Stomach (tissue), 9 donors: ENCODE results near the gene MAP4K5. TPM values are rescaled to one million over a fixed set of nuclear protein-coding genes. Genes with fewer than 3 reads are reported as not detected.
A peak's percentile ranks its signal among the peaks of the same experiment; 100 is the strongest.

ENCODE experiments used
- DNase-seq, 2 donors: peaks; one replicate each; pipeline versions ENCODE4 v3.0.0 to v3.0.0-alpha.2; 2013 to 2019
- H3K27ac ChIP-seq, 5 donors: fragments of 200-600 bp in 4 of 5; sonication (generic) in 4 of 5; one replicate each; pipeline ENCODE4 v1.5.1; 2013 to 2019; ENCODE audit warnings: mild to moderate bottlenecking in 1 of 5, moderate library complexity in 1 of 5
- H3K27me3 ChIP-seq, 3 donors: fragments of 200-600 bp; sonication (generic); one replicate each; pipeline ENCODE4 v1.5.1; 2017 to 2019; ENCODE audit warnings: mixed run types in 1 of 3
- H3K36me3 ChIP-seq, 4 donors: fragments of 200-600 bp; sonication (generic); 1 replicate in 3 of 4; 2 replicates in 1 of 4; pipeline ENCODE4 v1.5.1; 2016 to 2019
- H3K4me1 ChIP-seq, 4 donors: fragments of 200-600 bp; sonication (generic); one replicate each; pipeline ENCODE4 v1.5.1; 2016 to 2019
- H3K4me3 ChIP-seq, 4 donors: fragments of 200-600 bp; sonication (generic) in 3 of 4; one replicate each; pipeline ENCODE4 v1.5.1; 2016 to 2019; ENCODE audit warnings: mild to moderate bottlenecking in 1 of 4
- H3K9me3 ChIP-seq, 4 donors: fragments of 200-600 bp; sonication (generic); one replicate each; pipeline ENCODE4 v1.5.1; 2016 to 2019
- EP300 ChIP-seq: sonication (generic); formaldehyde crosslinking; IDR thresholded peaks from one replicate; pipeline ENCODE4 v1.6.1; 2017; ENCODE audit warnings: antibody characterized with exemption
- POLR2A ChIP-seq, 4 donors: fragments of 450-650 bp; IDR thresholded peaks; one replicate each; pipeline ENCODE4 v1.6.1; 2016; ENCODE audit warnings: antibody characterized with exemption in 4 of 4, control low read depth in 2 of 4, mild to moderate bottlenecking in 1 of 4, moderate library complexity in 1 of 4
- POLR2AphosphoS5 ChIP-seq, 3 donors: sonication (generic); formaldehyde crosslinking; IDR thresholded peaks; one replicate each; pipeline ENCODE4 v1.6.1; 2016; ENCODE audit warnings: antibody characterized with exemption in 3 of 3
- WGBS, 5 donors: extraction: QIAGEN DNeasy Blood & Tissue Kit in 3 of 5; methylation state at CpG; one replicate each; pipeline versions ENCODE4 v1.1.5 to v1.1.7; 2013 to 2018; 5-methylcytosine and 5-hydroxymethylcytosine counted together
- intact Hi-C: fragments of 100-400 bp; cut with DNase I; formaldehyde crosslinking; loops from one replicate; pipeline ENCODE4 v1.15.1; 2023; ENCODE audit warnings: low total_unique reads
- polyA plus RNA-seq, 3 donors: library from polyadenylated mRNA; stranded (reverse); fragments of 200-250 nt; gene quantifications; one replicate each; pipeline ENCODE4 v1.2.3, GENCODE V29; 2013
- total RNA-seq, 5 donors: library from RNA; depleted of rRNA; stranded (reverse); fragments of >200 nt; gene quantifications; one replicate each; pipeline versions ENCODE4 v1.1.0 to v1.2.3, GENCODE V29; 2014 to 2016
- TF ChIP-seq, protein P1 (sequence below), 7 experiments: fragments of 450-650 bp in 4 of 7; fragments of 200-600 bp in 3 of 7; sonication (generic) in 3 of 7; IDR thresholded peaks; one replicate each; pipeline ENCODE4 v1.5.1; 2016 to 2019; ENCODE audit warnings: antibody characterized with exemption in 7 of 7, control low read depth in 2 of 7, mild to moderate bottlenecking in 1 of 7
- donor health status: healthy with polysubstance abuse.
- donor health status: Bipolar disorder and iron deficiency.
- donor health status: healthy.

Gene MAP4K5
- total and polyA plus RNA-seq, 8 donors: 6.4 to 297 (median 77.3) TPM

DNA sequence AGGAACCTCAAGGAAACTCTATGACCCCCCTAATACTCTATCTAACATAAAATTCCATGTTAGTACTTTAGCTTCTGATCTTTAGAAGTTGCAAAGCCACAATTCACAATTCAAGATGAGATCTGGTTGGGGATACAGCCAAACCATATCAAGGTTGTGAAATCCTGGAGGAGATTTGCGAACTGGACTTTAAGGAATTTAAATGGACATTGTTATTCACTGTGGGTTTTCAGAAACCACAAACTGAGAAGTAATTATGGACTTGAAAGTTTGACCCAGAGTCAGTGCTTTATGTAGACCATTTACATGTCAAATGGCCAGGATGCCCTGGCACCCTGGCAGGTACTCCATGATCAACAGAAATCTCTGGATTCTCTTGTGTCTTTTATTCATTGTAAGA is 121.4 kb downstream of the MAP4K5 start:
- intact Hi-C loops: no loop called here
- H3K27ac ChIP-seq: no peak overlapping the region
- 75 to 88% (median 82%) methylated on average over 1 of the region's 1 CpG for WGBS, 5 donors
- H3K9me3 ChIP-seq: no peaks in the 10 kb centered on the region
- no peak for DNase-seq
- no peaks in the 10 kb centered on the region for H3K27me3 ChIP-seq
- no peak overlapping the region for H3K4me3 ChIP-seq
- peaks cover 0 to 4% (median 0%) of the 10 kb centered on the region in 4 donors for H3K36me3 ChIP-seq
- H3K4me1 ChIP-seq: no peaks in the 10 kb centered on the region
- TF ChIP-seq POLR2A (IDR thresholded peaks at IDR 0.05) (no peak), POLR2AphosphoS5 (IDR thresholded peaks at IDR 0.05) (no peak), EP300 (no peak)
- TF ChIP-seq, protein P1, sequence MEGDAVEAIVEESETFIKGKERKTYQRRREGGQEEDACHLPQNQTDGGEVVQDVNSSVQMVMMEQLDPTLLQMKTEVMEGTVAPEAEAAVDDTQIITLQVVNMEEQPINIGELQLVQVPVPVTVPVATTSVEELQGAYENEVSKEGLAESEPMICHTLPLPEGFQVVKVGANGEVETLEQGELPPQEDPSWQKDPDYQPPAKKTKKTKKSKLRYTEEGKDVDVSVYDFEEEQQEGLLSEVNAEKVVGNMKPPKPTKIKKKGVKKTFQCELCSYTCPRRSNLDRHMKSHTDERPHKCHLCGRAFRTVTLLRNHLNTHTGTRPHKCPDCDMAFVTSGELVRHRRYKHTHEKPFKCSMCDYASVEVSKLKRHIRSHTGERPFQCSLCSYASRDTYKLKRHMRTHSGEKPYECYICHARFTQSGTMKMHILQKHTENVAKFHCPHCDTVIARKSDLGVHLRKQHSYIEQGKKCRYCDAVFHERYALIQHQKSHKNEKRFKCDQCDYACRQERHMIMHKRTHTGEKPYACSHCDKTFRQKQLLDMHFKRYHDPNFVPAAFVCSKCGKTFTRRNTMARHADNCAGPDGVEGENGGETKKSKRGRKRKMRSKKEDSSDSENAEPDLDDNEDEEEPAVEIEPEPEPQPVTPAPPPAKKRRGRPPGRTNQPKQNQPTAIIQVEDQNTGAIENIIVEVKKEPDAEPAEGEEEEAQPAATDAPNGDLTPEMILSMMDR (IDR thresholded peaks at IDR 0.05): no peak

DNA sequence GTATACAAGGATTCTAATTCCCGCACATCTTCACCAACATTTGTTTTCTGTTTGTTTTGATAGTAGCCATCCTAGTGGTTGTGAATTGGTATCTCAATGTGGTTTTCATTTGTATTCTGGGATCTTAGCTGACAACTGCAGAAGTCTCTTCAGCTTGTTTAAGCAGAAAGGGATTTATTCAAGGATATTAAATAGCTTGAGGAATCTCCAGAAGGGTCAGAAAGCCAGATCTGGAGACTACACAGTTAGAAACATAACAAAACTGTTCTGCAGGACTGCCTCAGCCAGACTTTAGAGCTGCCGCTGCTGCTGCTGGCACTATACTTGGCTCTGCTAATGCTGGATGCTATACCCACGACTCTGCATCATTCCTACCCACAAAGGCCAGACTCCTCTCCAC is 122.3 kb downstream of the MAP4K5 start:
- WGBS, 5 donors: 70 to 82% (median 74%) methylated on average over 3 of the region's 3 CpGs
- Histone ChIP-seq H3K27me3 (no peaks in the 10 kb centered on the region), H3K36me3 (no peaks in the 10 kb centered on the region), H3K9me3 (no peaks in the 10 kb centered on the region), H3K27ac (no peak overlapping the region), H3K4me3 (no peak overlapping the region), H3K4me1 (no peaks in the 10 kb centered on the region)
- no peak for TF ChIP-seq POLR2AphosphoS5 (IDR thresholded peaks at IDR 0.05)
- no peak for TF ChIP-seq EP300
- TF ChIP-seq, protein P1 (IDR thresholded peaks at IDR 0.05): no peak
- no peak for TF ChIP-seq POLR2A (IDR thresholded peaks at IDR 0.05)
- DNase-seq: peak in 1 of 2 donors; percentile 12
- intact Hi-C loops: no loop called here

DNA sequence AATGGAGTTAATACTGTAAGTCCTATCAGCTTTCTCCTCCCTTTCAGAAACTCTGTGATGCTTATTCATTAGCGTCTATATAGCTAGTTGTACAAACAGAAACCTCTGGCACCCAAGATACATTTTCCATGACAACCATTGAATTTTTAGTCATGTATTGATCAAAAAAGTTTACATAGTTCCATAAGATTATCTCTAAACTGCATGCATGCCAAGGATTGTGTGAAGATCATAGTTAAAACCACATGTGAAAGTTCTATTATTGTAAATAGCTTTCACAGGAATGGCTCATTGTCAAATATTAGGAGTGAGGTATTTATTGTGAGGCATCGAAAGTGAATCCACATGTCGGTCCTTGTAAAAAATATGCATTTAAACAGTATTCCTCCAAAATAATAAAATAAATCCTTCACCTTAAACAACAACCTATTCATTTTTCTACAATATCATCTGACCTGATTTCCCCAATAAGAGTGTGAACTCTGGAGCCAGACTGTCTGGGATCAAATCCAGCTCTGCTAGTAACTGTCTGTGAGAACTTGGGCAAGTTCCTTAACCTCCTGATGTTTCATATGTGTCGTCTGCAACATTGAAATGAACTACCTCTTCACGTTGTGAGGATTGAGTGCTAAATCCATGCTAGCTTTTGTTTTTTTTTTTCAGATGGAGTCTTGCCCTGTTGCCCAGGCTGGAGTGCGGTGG is 125.1 kb downstream of the MAP4K5 start:
- intact Hi-C loops: no loop called here
- no peak overlapping the region for H3K4me3 ChIP-seq
- no peaks in the 10 kb centered on the region for H3K9me3 ChIP-seq
- DNase-seq: peak in 1 of 2 donors; percentile 30
- no peak overlapping the region for H3K27ac ChIP-seq
- H3K27me3 ChIP-seq: no peaks in the 10 kb centered on the region
- TF ChIP-seq POLR2A (IDR thresholded peaks at IDR 0.05) (no peak), POLR2AphosphoS5 (IDR thresholded peaks at IDR 0.05) (no peak), EP300 (no peak)
- TF ChIP-seq, protein P1 (IDR thresholded peaks at IDR 0.05): no peak
- H3K36me3 ChIP-seq: no peaks in the 10 kb centered on the region
- H3K4me1 ChIP-seq: no peaks in the 10 kb centered on the region
- 69 to 74% (median 72%) methylated on average over 6 of the region's 6 CpGs for whole genome bisulfite sequencing, 5 donors

DNA sequence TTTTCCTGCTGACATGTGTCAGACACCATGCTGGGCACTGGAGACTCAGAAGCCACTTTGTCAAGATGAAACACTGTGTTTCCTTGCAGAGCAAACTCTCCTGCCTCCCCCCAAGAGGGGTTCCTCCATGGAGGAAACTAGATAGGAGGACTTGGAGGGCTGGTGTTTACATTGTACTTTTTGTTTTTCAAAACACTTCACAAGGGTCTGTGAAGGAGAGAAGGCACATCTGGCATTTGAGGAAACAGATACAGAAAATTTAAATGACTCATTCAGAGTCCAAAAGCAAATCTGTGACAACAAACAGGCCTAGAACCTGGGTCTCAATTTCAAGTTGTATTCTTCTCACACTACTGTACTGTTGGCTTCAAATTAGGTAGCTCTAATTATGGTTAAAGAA is 128.9 kb downstream of the MAP4K5 start:
- H3K27ac ChIP-seq: no peak overlapping the region

More for the DNA sequence above, 128.9 kb downstream of the MAP4K5 start:
- no peaks in the 10 kb centered on the region for H3K36me3 ChIP-seq
- peaks cover 0 to 12% (median 5%) of the 10 kb centered on the region in 4 donors for H3K4me1 ChIP-seq
- TF ChIP-seq POLR2AphosphoS5 (IDR thresholded peaks at IDR 0.05): no peak
- TF ChIP-seq EP300: no peak
- TF ChIP-seq, protein P1 (IDR thresholded peaks at IDR 0.05): no peak
- no peak for TF ChIP-seq POLR2A (IDR thresholded peaks at IDR 0.05)
- H3K4me3 ChIP-seq: no peak overlapping the region
- H3K9me3 ChIP-seq: no peaks in the 10 kb centered on the region
- peak in 1 of 2 donors; percentile 33 for DNase-seq
- intact Hi-C loops: no loop called here
- no peaks in the 10 kb centered on the region for H3K27me3 ChIP-seq
